ENCODE data around the gene FGD2. TPM values are rescaled to one million over a fixed set of nuclear protein-coding genes. Genes with fewer than 3 reads are reported as not detected.
A peak's percentile ranks its signal among the peaks of the same experiment; 100 is the strongest.

Gene FGD2
- total RNA-seq, 1 donor from 2014 or later, result not detected

- Mint-ChIP-seq H3K36me3 (ENCODE audit: insufficient read depth) (no peaks in the 10 kb centered on the region), H3K27me3 (no peaks in the 10 kb centered on the region), H3K27ac (no peak overlapping the region), H3K9me3 (ENCODE audit: low read depth) (no peaks in the 10 kb centered on the region), H3K4me1 (ENCODE audit: low read depth) (peaks cover 2% of the 10 kb centered on the region), H3K4me3 (ENCODE audit: low read depth) (no peak overlapping the region)
- DNase-seq (ENCODE audit: low spot score, unreplicated experiment), result no peak
- TF ChIP-seq CTCF (IDR thresholded peaks at IDR 0.05; ENCODE audit: unreplicated experiment), result no peak
Measured at GRCh38 chr6:37014667-37015066, 9.2 kb downstream of the FGD2 start.

GRCh38 chr6:37015532-37015931, 10.1 kb downstream of the FGD2 start:
- Mint-ChIP-seq H3K9me3 (ENCODE audit: low read depth) (no peaks in the 10 kb centered on the region), H3K4me1 (ENCODE audit: low read depth) (peaks cover 2% of the 10 kb centered on the region), H3K36me3 (ENCODE audit: insufficient read depth) (no peaks in the 10 kb centered on the region), H3K27ac (no peak overlapping the region), H3K27me3 (peaks cover 4% of the 10 kb centered on the region), H3K4me3 (ENCODE audit: low read depth) (no peak overlapping the region)
- TF ChIP-seq CTCF (IDR thresholded peaks at IDR 0.05; ENCODE audit: unreplicated experiment), result no peak
- DNase-seq (ENCODE audit: low spot score, unreplicated experiment), result no peak

GRCh38 chr6:37016995-37017394, 11.5 kb downstream of the FGD2 start:
- Mint-ChIP-seq H3K4me1 (ENCODE audit: low read depth) (peaks cover 4% of the 10 kb centered on the region), H3K4me3 (ENCODE audit: low read depth) (no peak overlapping the region), H3K27ac (no peak overlapping the region), H3K9me3 (ENCODE audit: low read depth) (no peaks in the 10 kb centered on the region), H3K27me3 (peaks cover 10% of the 10 kb centered on the region), H3K36me3 (ENCODE audit: insufficient read depth) (no peaks in the 10 kb centered on the region)
- no peak for DNase-seq (ENCODE audit: low spot score, unreplicated experiment)
- no peak for TF ChIP-seq CTCF (IDR thresholded peaks at IDR 0.05; ENCODE audit: unreplicated experiment)

- Mint-ChIP-seq H3K27me3 (peaks cover 10% of the 10 kb centered on the region), H3K27ac (no peak overlapping the region), H3K36me3 (ENCODE audit: insufficient read depth) (no peaks in the 10 kb centered on the region), H3K4me3 (ENCODE audit: low read depth) (no peak overlapping the region), H3K9me3 (ENCODE audit: low read depth) (no peaks in the 10 kb centered on the region), H3K4me1 (ENCODE audit: low read depth) (peaks cover 6% of the 10 kb centered on the region)
- no peak for DNase-seq (ENCODE audit: low spot score, unreplicated experiment)
- no peak for TF ChIP-seq CTCF (IDR thresholded peaks at IDR 0.05; ENCODE audit: unreplicated experiment)
Measured at GRCh38 chr6:37017606-37018197, 12.2 kb downstream of the FGD2 start.

GRCh38 chr6:37018198-37019064, 13.0 kb downstream of the FGD2 start:
- DNase-seq (ENCODE audit: low spot score, unreplicated experiment), result peak; percentile 72
- H3K4me3 Mint-ChIP-seq (ENCODE audit: low read depth), result no peak overlapping the region
- no peak overlapping the region for H3K27ac Mint-ChIP-seq

More at GRCh38 chr6:37018198-37019064, 13.0 kb downstream of the FGD2 start:
- TF ChIP-seq CTCF (IDR thresholded peaks at IDR 0.05; ENCODE audit: unreplicated experiment), result peak; percentile 92
- Mint-ChIP-seq H3K4me1 (ENCODE audit: low read depth) (peaks cover 13% of the 10 kb centered on the region), H3K9me3 (ENCODE audit: low read depth) (no peaks in the 10 kb centered on the region), H3K36me3 (ENCODE audit: insufficient read depth) (no peaks in the 10 kb centered on the region), H3K27me3 (peaks cover 10% of the 10 kb centered on the region)
